H1 (cell line): ENCODE measurements around the gene MIGA1. TPM values are rescaled to one million over a fixed set of nuclear protein-coding genes. Genes with fewer than 3 reads are reported as not detected.

ENCODE experiments used
- CTCF ChIA-PET: fragments of 300-600 bp; sonication (Branson Sonifier 250); formaldehyde crosslinking; loops from one replicate; lab custom pipeline; 2021; ENCODE audit not compliant: partially characterized antibody; lab: Charles Lee
- POLR2A ChIA-PET: fragments of 300-600 bp; sonication (Branson Sonifier 250); formaldehyde crosslinking; loops from one replicate; lab custom pipeline; 2021; ENCODE audit warnings: inconsistent platforms; ENCODE audit not compliant: partially characterized antibody; lab: Charles Lee
- DNase-seq, 2 experiments: peaks; one replicate each; pipeline versions ENCODE4 v3.0.0 to v3.0.0-alpha.2; 2010 to 2022; ENCODE audit warnings: low spot score in 2 of 2, low read depth in 1 of 2, mixed read lengths in 1 of 2
- FAIRE-seq: peaks from 2 replicates; lab custom pipeline; 2011; peaks lifted over from hg19 to GRCh38; lab: Jason Lieb, UNC
- H2AFZ ChIP-seq: 2 replicates; pipeline ENCODE4 v1.8.1; 2012; ENCODE audit warnings: low read length, inconsistent platforms
- H2AK5ac ChIP-seq: 2 replicates; pipeline ENCODE4 v1.6.1; 2013; ENCODE audit warnings: low read depth, low read length
- H2BK120ac ChIP-seq: replicated peaks from 2 replicates; pipeline ENCODE3; 2013; ENCODE audit warnings: low read depth, low read length, inconsistent platforms
- H2BK12ac ChIP-seq: 2 replicates; pipeline ENCODE4 v1.6.1; 2013; ENCODE audit warnings: low read depth, low read length
- H2BK15ac ChIP-seq: 2 replicates; pipeline ENCODE4 v1.6.1; 2013; ENCODE audit warnings: low read length
- H2BK20ac ChIP-seq: 2 replicates; pipeline ENCODE4 v1.6.1; 2013; ENCODE audit warnings: low read length
- H2BK5ac ChIP-seq: 2 replicates; pipeline ENCODE4 v1.6.1; 2013; ENCODE audit warnings: low read depth, low read length
- H3K14ac ChIP-seq: 2 replicates; pipeline ENCODE4 v1.6.1; 2013; ENCODE audit warnings: inconsistent platforms; ENCODE audit not compliant: insufficient read length
- H3K18ac ChIP-seq: 2 replicates; pipeline ENCODE4 v1.6.1; 2013; ENCODE audit warnings: low read length; ENCODE audit errors: extremely low read depth
- H3K23ac ChIP-seq: 2 replicates; pipeline ENCODE4 v1.6.1; 2013; ENCODE audit warnings: inconsistent platforms; ENCODE audit not compliant: insufficient read length
- H3K23me2 ChIP-seq: 2 replicates; pipeline ENCODE4 v1.6.1; 2013; ENCODE audit warnings: low read depth, low read length
- H3K27ac ChIP-seq: 2 replicates; pipeline ENCODE4 v1.6.1; 2011; ENCODE audit warnings: low read depth, low read length, inconsistent platforms
- H3K27me3 ChIP-seq, 4 experiments: replicated peaks in 1 of 4; 1 replicate in 1 of 4; 2 replicates in 3 of 4; pipeline versions ENCODE4 v1.6.1 to v1.8.1; 2011 to 2013; ENCODE audit warnings: low read length in 3 of 4, mild to moderate bottlenecking in 3 of 4, inconsistent platforms in 2 of 4, mixed read lengths in 2 of 4, moderate library complexity in 1 of 4; ENCODE audit not compliant: control insufficient read depth in 3 of 4, insufficient read depth in 3 of 4; ENCODE audit errors: extremely low read depth in 1 of 4
- H3K36me3 ChIP-seq, 4 experiments: 2 replicates each; pipeline versions ENCODE4 v1.6.1 to v1.8.1; 2011 to 2013; ENCODE audit warnings: mild to moderate bottlenecking in 4 of 4, low read length in 3 of 4, moderate library complexity in 2 of 4, control low read depth in 1 of 4, inconsistent platforms in 1 of 4; ENCODE audit not compliant: insufficient read depth in 4 of 4, control insufficient read depth in 2 of 4
- H3K4ac ChIP-seq: replicated peaks from 2 replicates; pipeline ENCODE3; 2013; ENCODE audit warnings: low read length, low read depth, mixed read lengths, inconsistent platforms; ENCODE audit not compliant: insufficient read length
- H3K4me1 ChIP-seq, 4 experiments: replicated peaks in 1 of 4; 1 replicate in 1 of 4; 2 replicates in 3 of 4; pipeline versions ENCODE4 v1.6.1 to v1.8.1; 2011 to 2013; ENCODE audit warnings: low read length in 3 of 4, inconsistent platforms in 2 of 4, mixed read lengths in 1 of 4; ENCODE audit not compliant: insufficient read depth in 4 of 4, control insufficient read depth in 3 of 4
- H3K4me2 ChIP-seq, 2 experiments: 2 replicates each; pipeline versions ENCODE4 v1.6.1 to v1.8.1; 2011 to 2013; ENCODE audit warnings: low read depth in 2 of 2, low read length in 2 of 2, control low read depth in 1 of 2, inconsistent platforms in 1 of 2, mild to moderate bottlenecking in 1 of 2; ENCODE audit not compliant: insufficient read depth in 1 of 2
- H3K4me3 ChIP-seq, 4 experiments: fragments of 200-600, 300-600 bp in 1 of 4; sonication (generic), shearing (Covaris generic), sonication (Bioruptor Twin) in 1 of 4; 2 replicates each; pipeline versions ENCODE4 v1.5.1 to v1.8.1; 2011 to 2016; ENCODE audit warnings: low read length in 4 of 4, low read depth in 3 of 4, control low read depth in 2 of 4, inconsistent platforms in 2 of 4, mild to moderate bottlenecking in 2 of 4, mixed read lengths in 1 of 4, moderate library complexity in 1 of 4; ENCODE audit not compliant: insufficient read depth in 2 of 4; ENCODE audit errors: extremely low read depth in 1 of 4
- H3K56ac ChIP-seq: replicated peaks from 2 replicates; pipeline ENCODE3; 2013; ENCODE audit warnings: low read depth, mild to moderate bottlenecking, mixed read lengths, low read length, inconsistent platforms; ENCODE audit not compliant: insufficient read length
- H3K79me1 ChIP-seq: 2 replicates; pipeline ENCODE4 v1.6.1; 2013; ENCODE audit warnings: low read depth, low read length, control low read depth
- H3K79me2 ChIP-seq, 2 experiments: 2 replicates each; pipeline versions ENCODE4 v1.6.1 to v1.8.1; 2012 to 2013; ENCODE audit warnings: low read length in 2 of 2, mild to moderate bottlenecking in 2 of 2, inconsistent platforms in 1 of 2; ENCODE audit not compliant: insufficient read depth in 2 of 2, control insufficient read depth in 1 of 2
- H3K9ac ChIP-seq, 4 experiments: replicated peaks in 1 of 4; 1 replicate in 1 of 4; 2 replicates in 3 of 4; pipeline versions ENCODE4 v1.6.1 to v1.8.1; 2011 to 2013; ENCODE audit warnings: low read depth in 3 of 4, low read length in 3 of 4, control low read depth in 2 of 4, mild to moderate bottlenecking in 2 of 4, moderate library complexity in 2 of 4, inconsistent platforms in 1 of 4; ENCODE audit errors: extremely low read depth in 1 of 4
- H3K9me3 ChIP-seq, 2 experiments: 2 replicates each; pipeline versions ENCODE4 v1.6.1 to v1.8.1; 2012 to 2013; ENCODE audit warnings: mild to moderate bottlenecking in 2 of 2, moderate library complexity in 2 of 2, control low read depth in 1 of 2, inconsistent platforms in 1 of 2, low read depth in 1 of 2, low read length in 1 of 2, mixed read lengths in 1 of 2; ENCODE audit not compliant: insufficient read depth in 2 of 2
- H4K20me1 ChIP-seq, 2 experiments: replicated peaks in 1 of 2; 2 replicates each; pipeline versions ENCODE3 to v1.8.1; 2011 to 2013; ENCODE audit warnings: inconsistent platforms in 2 of 2, low read length in 2 of 2, mild to moderate bottlenecking in 1 of 2; ENCODE audit not compliant: insufficient read depth in 2 of 2, control insufficient read depth in 1 of 2
- H4K5ac ChIP-seq: 2 replicates; pipeline ENCODE4 v1.6.1; 2013; ENCODE audit warnings: low read length, low read depth, mixed read lengths, inconsistent platforms; ENCODE audit not compliant: insufficient read length
- H4K8ac ChIP-seq: 2 replicates; pipeline ENCODE4 v1.8.0; 2013; ENCODE audit warnings: mild to moderate bottlenecking, moderate library complexity, low read length, inconsistent platforms; ENCODE audit not compliant: insufficient read depth; ENCODE audit errors: extremely low read depth
- H4K91ac ChIP-seq: replicated peaks from 2 replicates; pipeline ENCODE3; 2013; ENCODE audit warnings: low read length, mixed read lengths, inconsistent platforms; ENCODE audit not compliant: insufficient read length
- ASH2L ChIP-seq: fragments of 200-600, 300-600 bp; sonication (generic); IDR thresholded peaks from one replicate; pipeline ENCODE4 v1.7.1; 2017; ENCODE audit warnings: low read length
- CEBPB ChIP-seq: IDR thresholded peaks from 2 replicates; pipeline ENCODE4 v1.6.1; 2012; ENCODE audit warnings: low read depth, low read length
- CHD1 ChIP-seq: IDR thresholded peaks from 2 replicates; pipeline ENCODE4 v1.6.1; 2012; ENCODE audit warnings: low read depth, low read length, improper control_type of control experiment
- KDM4A ChIP-seq: IDR thresholded peaks from one replicate; pipeline ENCODE4 v1.7.1; 2012; ENCODE audit warnings: low read depth, mild to moderate bottlenecking, moderate library complexity, low read length, inconsistent platforms; ENCODE audit not compliant: severe bottlenecking
- KDM5A ChIP-seq: fragments of 200-600 bp; IDR thresholded peaks from 2 replicates; pipeline ENCODE4 v1.7.1; 2012; ENCODE audit warnings: mild to moderate bottlenecking, low read length, inconsistent platforms, mixed read lengths
- NRF1 ChIP-seq: IDR thresholded peaks from 2 replicates; pipeline ENCODE4 v1.6.1; 2011; ENCODE audit warnings: mild to moderate bottlenecking, low read depth, low read length, improper control_type of control experiment
- POLR2A ChIP-seq, 2 experiments: IDR thresholded peaks; 1 replicate in 1 of 2; 2 replicates in 1 of 2; pipeline ENCODE4 v1.6.1; 2011; ENCODE audit warnings: low read depth in 2 of 2, low read length in 2 of 2, mild to moderate bottlenecking in 2 of 2; ENCODE audit errors: control extremely low read depth in 1 of 2
- SIN3A ChIP-seq, 2 experiments: IDR thresholded peaks in 1 of 2; conservative IDR thresholded peaks in 1 of 2; 2 replicates each; pipeline ENCODE4 v1.6.1; 2011 to 2012; ENCODE audit warnings: low read length in 2 of 2, improper control_type of control experiment in 1 of 2, low read depth in 1 of 2, mild to moderate bottlenecking in 1 of 2
- SUZ12 ChIP-seq: fragments of 200-600 bp; sonication (generic); IDR thresholded peaks from 2 replicates; pipeline ENCODE4 v1.6.1; 2012; ENCODE audit warnings: mild to moderate bottlenecking, inconsistent platforms, low read length, moderate library complexity, mixed read lengths
- TBP ChIP-seq: IDR thresholded peaks from 2 replicates; pipeline ENCODE4 v1.6.1; 2011; ENCODE audit warnings: low read depth, low read length, improper control_type of control experiment
- YY1 ChIP-seq: IDR thresholded peaks from 2 replicates; pipeline ENCODE4 v1.6.1; 2011; ENCODE audit warnings: low read depth, mild to moderate bottlenecking, low read length
- WGBS, 2 experiments: shearing (Covaris generic) in 1 of 2; methylation state at CpG; one replicate each; pipeline versions ENCODE4 v1.1.6 to v1.1.7; 2013 to 2015; ENCODE audit warnings: low lambda C conversion rate in 2 of 2, mixed read lengths in 2 of 2, inconsistent platforms in 1 of 2, low coverage in 1 of 2, missing lambda C conversion rate in 1 of 2; ENCODE audit not compliant: insufficient replicate concordance in 2 of 2, insufficient coverage in 1 of 2, insufficient read length in 1 of 2; ENCODE audit errors: extremely low coverage in 1 of 2, missing lambda C conversion rate in 1 of 2; 5-methylcytosine and 5-hydroxymethylcytosine counted together
- polyA plus RNA-seq, 7 experiments: library from polyadenylated mRNA; depleted of rRNA in 3 of 7; stranded (reverse) in 5 of 7; unstranded in 2 of 7; fragments of >200 nt in 5 of 7; fragments of 200-250 nt in 2 of 7; gene quantifications; 1 replicate in 5 of 7; 2 replicates in 1 of 7; 4 replicates in 1 of 7; pipeline versions ENCODE4 v1.2.1 to v1.2.3, GENCODE V29; 2011 to 2013; ENCODE audit warnings: missing spikeins in 2 of 7, mixed read lengths in 2 of 7
- total RNA-seq: library from RNA; stranded (reverse); fragmentation: NEBNext Ultra II Directional; extraction: Animal tissue kit (Norgen Biotek cat#: 25700); gene quantifications from 2 replicates; pipeline ENCODE4 v1.2.1, GENCODE V29; 2021

The MIGA1 gene
- total and polyA plus RNA-seq, 2 of the 8 experiments (the other 6 are each of a cell fraction or from before 2014, with no cell fraction given): 0.95 to 7.0 TPM

- H3K79me1 ChIP-seq: no peaks in the 10 kb centered on the region
- H3K14ac ChIP-seq: no peak overlapping the region
- no peak overlapping the region for H2AK5ac ChIP-seq
- H3K9me3 ChIP-seq: no peaks in the 10 kb centered on the region
- ChIA-PET CTCF (interaction anchor here (0.6 to 1.5 kb wide), 3 partner anchors 21 to 89 kb away, joined by 3 read pairs; no protein-coding TSS in a partner anchor), POLR2A (interaction anchor here (0.6 to 2.2 kb wide), 15 partner anchors 7 to 206 kb away, joined by 3 to 11 read pairs (median 4); partner anchors contain the start of genes DNAJB4, FUBP1, MIGA1 and ZZZ3)
- peak overlapping the region; percentile 79 for H3K56ac ChIP-seq
- DNase-seq (peak; percentile 10 to 87), FAIRE-seq (no peak)
- H3K27me3 ChIP-seq: no peaks in the 10 kb centered on the region
- no peak overlapping the region for H2BK120ac ChIP-seq
- peak overlapping the region; percentile 63 to 76 (median 72); a peak in 6 of 7 replicates for H3K9ac ChIP-seq
- peak overlapping the region; percentile 97; the same call in 1 of the 2 replicates for H4K8ac ChIP-seq
- H2BK5ac ChIP-seq: peak overlapping the region; percentile 62; the same call in 1 of the 2 replicates
- no peak overlapping the region for H3K23ac ChIP-seq
- no peaks in the 10 kb centered on the region for H4K20me1 ChIP-seq
- no peak overlapping the region for H3K4ac ChIP-seq
- no peaks in the 10 kb centered on the region for H3K36me3 ChIP-seq
- H3K27ac ChIP-seq: peak overlapping the region; percentile 46; the same call in 1 of the 2 replicates
- peaks cover 5% of the 10 kb centered on the region for H3K23me2 ChIP-seq
- H3K79me2 ChIP-seq: no peaks in the 10 kb centered on the region
- 2% methylated on average over 21 of the region's 46 CpGs; no CpG with 5 or more reads in 1 of the 2 experiments for WGBS, 2 experiments
- H2BK12ac ChIP-seq: peak overlapping the region; percentile 94; the same call in 1 of the 2 replicates
- peak overlapping the region; percentile 70 to 93 (median 90) for H3K4me3 ChIP-seq
- no peak overlapping the region for H4K91ac ChIP-seq
- peak overlapping the region; percentile 50 for H4K5ac ChIP-seq
- no peak overlapping the region; the same call in 1 of the 2 replicates for H2BK20ac ChIP-seq
- peak overlapping the region; percentile 59 to 76 for H3K4me2 ChIP-seq
- peak overlapping the region; percentile 86; the same call in 1 of the 2 replicates for H3K18ac ChIP-seq
- H2BK15ac ChIP-seq: no peak overlapping the region
- peak overlapping the region; percentile 71; the same call in 1 of the 2 replicates for H2AFZ ChIP-seq
- peaks cover 0 to 3% (median 0%) of the 10 kb centered on the region in 4 experiments; a peak in 1 of 7 replicates for H3K4me1 ChIP-seq
- peak; percentile 66; the same call in 1 of the 2 replicates for TF ChIP-seq YY1
- TF ChIP-seq ASH2L: peak; percentile 85
- no peak for TF ChIP-seq NRF1
- peak; percentile 57; the same call in 1 of the 2 replicates for TF ChIP-seq CEBPB
- peak in 1 of 2 experiments; percentile 0; a peak in 1 of 3 replicates for TF ChIP-seq POLR2A (IDR thresholded peaks at IDR 0.05; ENCODE audit: control extremely low read depth in 1 of 2, low read depth in 2 of 2, low read length in 2 of 2)
- TF ChIP-seq SUZ12: peak; percentile 46; the same call in 1 of the 2 replicates
- TF ChIP-seq KDM4A: peak; percentile 81
- no peak for TF ChIP-seq CHD1
- TF ChIP-seq TBP: peak; percentile 31; the same call in 1 of the 2 replicates
- 0 out of 4 replicates have a peak, but pooled peaks of 1 of the 2 experiments have one; percentile 30 for TF ChIP-seq SIN3A (conservative IDR thresholded peaks at IDR 0.05 in 1 of 2, IDR thresholded peaks at IDR 0.05 in 1 of 2; ENCODE audit: low read depth in 1 of 2, low read length in 2 of 2)
- TF ChIP-seq KDM5A: 0 out of 2 replicates have a peak, but pooled peaks have one; percentile 15
Observed at GRCh38 chr1:77888781-77889642, 109.6 kb downstream of the MIGA1 start.
